NOMO-1 (cell line): ENCODE measurements around the gene ANK3.

Source experiments
- DNase-seq, 2 experiments: peaks; one replicate each; lab custom pipeline; 2025; ENCODE audit not compliant: unreplicated experiment in 2 of 2; lab: John Stamatoyannopoulos, UW

The ANK3 gene

DNA sequence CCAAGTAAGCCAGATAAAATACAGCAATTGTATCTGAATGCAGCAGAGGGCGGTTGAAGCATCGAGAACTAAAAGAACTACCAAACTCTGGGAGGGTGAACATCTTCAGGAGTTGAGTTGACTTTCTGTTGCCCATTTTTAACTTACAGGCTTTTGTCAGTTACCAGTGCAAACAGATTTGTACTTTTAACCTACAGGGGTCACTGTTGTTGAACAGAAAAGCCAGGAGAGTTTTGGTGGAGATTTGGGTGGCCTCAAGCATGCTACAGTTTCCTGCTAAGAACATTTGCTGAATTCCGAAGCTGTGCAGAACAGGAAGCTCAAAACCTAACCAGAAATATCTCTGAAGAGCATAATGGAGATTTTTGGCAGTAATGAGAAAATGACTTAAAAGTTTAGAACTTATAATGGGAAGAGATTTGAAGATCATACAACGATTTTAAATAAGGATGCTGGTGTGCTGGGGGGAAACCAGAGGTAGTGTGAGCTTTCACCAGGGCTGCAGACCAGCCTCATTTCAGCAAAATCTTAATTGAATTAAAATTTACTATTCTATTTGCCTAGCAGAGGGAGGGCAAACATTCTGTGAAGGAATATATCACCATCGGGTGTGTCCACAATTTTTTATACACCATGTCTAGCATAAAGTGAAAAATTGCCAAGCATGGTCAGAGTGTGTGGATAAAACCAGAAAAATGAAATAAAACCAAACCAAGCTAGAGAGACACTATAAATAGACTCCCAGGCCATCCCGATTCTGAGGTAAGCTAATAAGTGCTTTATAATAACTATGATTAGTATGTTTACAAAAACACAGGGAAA lies 274.7 kb downstream of the ANK3 start:
- DNase-seq = peak; percentile 19 to 28

DNA sequence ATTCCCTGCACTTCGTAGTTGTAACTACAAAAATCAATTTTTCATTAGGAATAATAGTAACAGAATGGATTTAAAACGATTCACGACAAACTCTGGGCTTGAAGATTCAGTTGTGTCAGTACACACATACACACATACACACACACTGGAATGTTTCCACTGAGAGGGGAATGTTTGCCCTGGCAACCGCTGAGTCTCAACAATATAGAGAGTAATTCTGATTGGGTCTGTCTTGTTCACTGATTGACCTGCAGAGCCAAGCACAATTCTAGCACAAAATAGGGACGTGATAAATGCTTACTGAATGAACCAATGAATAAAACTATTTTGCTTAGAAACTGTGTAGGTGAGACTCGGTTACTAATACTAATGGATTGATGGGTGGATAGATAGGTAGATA lies 278.9 kb downstream of the ANK3 start:
- DNase-seq = no peak

DNA sequence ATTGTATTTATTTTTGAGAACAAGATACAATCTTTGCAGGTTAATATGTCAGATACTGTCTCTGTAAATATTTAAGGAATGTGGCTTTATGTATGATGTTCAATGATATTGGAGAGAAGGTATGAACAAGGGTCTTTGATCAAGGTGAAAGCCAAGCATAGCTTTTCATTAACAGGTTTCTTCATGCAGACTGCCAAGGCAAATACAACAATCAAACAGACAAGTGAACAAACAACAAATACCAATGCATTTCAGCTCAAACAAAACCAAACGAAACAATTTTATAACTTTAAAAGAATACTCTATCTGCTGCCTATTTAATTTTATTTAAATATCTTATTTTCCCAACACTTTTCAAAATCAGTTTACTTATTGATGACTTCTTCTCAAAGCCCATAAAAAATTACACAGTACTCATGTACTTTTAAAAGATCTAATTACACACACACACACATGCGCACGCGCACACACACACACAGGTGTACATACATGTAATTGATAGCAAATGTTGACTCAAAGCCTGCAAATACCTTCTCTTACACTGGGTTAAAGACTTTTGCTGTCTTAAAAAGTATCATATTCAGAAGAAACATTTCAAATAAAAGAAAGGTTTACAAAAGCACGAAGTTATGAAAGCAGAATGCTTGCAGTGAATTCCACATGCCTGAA lies 282.2 kb downstream of the ANK3 start:
- DNase-seq = no peak

DNA sequence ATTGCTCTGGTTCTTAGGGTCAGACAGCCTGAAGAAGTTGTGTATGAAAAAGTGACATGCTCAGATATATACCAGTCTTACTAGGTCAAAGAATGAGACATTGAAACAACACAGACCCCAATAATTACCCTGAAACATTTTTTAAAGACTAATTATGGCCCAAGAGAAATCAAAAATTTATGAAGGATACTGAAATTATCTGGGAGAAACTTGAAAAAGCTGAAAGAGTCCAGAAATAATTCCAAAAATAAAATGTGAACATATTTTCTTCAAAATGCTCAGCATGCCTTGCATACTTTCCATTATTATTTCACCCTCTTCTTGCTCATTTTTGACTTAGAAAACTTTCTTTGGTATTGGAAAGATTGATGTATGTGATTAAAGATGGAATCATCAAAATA lies 284.4 kb downstream of the ANK3 start:
- DNase-seq = no peak

DNA sequence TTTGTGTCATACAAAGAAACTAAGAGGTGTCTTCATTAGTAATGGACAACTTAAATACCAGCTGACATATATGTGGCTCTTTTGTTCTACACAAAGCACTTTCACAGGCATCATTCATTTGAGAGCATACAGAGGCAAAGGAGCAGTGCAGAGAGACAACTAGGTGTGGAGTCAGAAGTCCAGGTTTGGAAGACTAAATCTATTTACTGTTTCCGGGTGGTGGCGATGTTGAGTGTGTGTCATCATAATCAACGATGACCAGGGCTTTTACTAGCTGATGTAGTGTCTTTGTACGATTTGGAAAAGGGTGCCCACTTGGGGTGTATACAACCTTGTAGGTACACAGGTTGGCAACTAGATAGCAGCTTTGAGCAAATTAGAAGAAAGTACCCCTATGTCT lies 287.9 kb downstream of the ANK3 start:
- DNase-seq = no peak

DNA sequence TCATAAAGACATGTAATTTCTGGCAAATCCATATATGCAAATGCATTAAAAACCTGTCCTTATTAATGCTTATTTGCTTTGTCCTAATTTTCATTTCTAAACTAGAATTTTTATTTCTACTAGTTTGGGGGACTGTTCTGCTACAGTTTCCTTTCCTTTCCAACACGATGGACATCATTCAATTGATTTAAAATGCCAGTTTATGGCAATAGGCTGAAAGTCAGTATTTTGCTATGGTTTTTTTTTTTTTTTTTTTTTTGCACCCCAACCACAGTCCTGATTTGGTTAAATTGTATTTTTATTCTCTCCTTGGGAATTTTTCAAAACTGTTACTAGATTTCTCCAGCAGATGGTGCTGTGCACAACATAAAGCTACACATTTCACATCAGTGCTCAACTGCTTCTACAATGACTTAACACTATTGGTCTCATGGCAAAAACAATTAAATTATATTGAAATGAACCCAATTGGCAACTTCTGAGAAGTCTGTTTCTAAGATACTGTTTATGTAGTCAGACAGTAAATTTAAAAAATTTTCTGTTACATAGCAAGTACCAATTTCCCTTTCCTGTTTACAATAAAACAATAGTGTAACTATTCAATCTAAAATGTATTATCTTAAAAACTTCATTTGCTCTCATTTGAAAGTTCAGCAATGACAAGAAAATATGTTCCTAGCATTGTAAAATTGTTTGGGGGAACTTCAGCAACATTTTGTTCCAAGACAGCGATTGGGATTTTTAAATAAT lies 289.5 kb downstream of the ANK3 start:
- DNase-seq = peak; percentile 1 to 32

DNA sequence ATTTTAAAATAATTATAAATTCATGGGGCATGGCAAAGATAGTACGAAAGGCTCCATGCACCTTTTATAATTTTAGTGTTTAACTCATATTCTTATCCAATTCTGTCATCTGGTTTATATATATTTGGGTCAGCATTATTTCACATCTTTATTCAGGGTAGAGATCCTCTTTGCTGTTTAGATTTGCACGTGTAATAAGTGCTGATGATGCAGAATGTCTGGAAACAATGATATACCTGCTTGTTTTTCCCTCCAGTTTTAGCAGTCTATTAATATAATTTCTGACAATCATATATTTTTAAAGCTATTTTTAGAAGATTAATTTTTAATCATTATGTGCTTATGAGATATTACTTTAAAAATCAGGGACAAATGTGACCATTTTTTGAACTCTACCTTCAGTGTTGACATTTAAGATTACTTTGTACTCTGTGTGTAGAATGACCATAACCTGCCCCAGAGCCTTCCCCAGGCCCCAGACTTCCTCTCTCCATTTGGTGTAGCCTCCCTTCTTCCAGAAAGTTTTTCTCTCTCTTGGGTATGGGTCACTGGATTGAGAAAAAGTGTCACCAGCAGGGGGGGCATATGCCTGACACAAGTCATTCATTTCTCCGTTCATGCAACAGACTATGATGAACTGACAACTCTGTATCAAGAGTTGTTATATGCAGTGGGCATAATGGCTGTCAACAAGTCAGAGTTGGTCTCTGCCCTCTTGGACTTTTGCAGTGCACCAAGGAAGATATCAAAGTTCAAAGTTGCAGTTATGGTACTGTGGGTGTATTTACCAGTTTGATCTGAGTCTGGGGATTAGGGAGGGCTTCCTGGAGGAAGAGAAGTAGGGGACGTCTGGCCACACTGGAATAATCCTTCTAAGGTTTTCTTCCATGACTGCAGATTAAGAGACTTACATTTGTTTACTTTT lies 290.7 kb downstream of the ANK3 start:
- no peak for DNase-seq

DNA sequence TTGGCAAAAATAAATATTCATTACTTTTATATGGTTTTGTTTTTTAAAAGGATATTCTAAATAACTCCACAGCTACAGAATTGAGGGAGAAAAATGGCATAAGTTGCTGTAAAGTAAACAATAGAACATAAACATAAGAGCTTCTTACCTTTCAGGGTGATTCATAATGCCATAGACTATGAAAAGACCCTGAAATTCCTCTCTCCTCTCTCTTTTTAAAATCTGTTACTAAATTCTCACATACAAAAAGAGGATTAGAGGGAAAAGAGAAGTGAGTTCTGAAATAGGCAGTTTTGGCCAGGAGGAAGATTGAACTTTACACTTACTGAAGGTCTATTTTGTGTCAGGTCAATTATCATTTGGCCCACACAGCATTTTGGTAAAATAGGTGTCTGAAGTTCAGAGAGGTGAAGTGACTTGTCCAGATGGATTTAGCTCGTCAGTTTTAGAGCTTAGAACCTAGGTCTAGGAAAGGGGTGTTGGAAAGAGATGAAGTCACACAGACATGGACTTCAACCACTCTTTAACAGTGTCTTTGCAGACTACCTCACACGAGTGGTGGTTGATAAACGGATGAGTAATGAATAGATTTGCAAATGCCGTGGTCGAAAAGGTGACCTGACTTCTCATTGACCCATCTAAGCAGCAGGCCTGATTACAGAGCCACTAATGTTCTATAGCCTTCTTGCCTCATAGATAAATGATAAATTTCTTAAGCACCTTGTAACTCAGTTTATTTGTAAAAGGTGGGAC lies 292.7 kb downstream of the ANK3 start:
- peak in 1 of 2 experiments; percentile 24 for DNase-seq

DNA sequence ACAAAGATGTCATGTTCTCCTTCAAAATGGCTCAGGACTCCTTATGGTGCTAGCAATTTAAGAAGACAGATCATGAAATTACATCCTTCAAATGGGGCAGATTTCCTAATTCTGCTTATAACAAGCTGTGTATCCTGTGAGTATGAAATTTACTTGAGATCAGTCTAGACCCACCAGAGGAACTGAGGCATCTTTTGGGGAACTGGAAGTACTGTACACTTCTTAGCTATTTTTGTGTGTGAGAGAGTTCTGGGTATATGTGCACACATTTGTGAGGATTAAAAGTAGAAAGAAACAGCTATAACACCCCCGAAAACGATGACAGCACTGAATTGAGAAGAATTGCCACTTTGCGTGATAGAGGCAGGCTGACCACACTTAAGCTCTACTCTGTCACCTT lies 296.4 kb downstream of the ANK3 start:
- DNase-seq = peak; percentile 32 to 59

DNA sequence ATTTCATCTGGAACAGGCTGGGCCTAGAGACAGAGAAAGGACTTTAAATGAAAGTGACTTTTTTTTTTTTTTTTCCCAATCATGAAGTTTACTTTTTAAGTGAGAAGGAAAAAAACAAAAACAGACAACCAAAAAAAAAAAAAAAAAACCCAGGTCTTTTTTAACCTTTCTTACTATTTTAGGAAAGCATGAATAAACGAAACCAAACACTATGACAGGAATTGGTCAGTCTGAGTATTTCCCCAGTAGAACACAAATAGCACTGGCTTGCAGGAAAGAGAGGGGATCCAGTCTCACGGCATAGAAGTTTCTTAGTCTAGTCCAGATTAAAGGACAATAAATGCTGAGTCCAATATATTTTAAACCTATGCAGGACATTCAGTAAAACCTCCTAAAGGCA lies 302.8 kb downstream of the ANK3 start:
- DNase-seq = no peak

DNA sequence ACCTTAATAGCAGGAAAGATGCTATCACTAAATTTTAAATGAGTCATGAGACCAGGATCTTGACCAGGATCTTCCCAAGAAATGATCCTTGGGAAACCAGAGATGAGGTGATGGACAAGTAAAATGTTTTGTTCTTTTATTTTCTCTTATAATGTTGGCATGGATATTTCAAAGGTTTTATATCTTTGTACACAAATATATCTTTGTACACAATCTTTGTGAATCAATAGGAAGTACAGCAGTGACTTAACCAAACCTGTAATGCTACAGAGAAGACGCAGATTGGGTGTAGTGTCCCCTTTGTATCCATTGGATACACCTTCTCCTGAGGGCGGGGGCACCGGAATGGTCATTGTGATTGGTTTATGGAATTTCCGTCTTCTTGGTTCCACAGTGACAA lies 303.3 kb downstream of the ANK3 start:
- DNase-seq = no peak

DNA sequence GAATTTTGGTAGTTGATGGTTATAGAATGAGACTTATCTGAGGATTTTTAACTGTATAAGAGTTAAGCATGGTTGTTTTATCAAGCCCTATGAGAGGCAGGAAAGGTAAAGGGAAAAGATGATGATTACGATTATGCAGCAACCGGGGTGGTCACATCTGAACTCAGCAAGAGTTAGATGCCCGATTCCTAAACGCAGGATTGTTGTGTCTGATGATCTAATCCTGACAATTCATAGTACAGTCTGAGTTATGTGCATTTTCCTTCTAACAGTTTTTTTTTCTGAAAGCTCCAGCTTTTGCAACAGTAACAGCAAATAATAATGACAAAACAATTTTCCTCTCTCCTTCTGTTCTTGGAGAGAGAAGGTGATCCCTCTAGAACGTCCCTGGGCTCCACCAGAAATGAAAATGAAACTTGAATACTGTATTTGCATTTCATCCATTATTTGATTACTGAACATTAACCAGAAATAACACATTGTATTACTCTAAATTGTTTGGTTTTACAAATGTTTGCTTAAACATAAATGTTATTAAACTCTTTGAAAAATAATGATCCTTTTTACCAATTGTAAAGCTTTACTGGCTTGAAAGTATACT lies 306.8 kb downstream of the ANK3 start:
- no peak for DNase-seq

DNA sequence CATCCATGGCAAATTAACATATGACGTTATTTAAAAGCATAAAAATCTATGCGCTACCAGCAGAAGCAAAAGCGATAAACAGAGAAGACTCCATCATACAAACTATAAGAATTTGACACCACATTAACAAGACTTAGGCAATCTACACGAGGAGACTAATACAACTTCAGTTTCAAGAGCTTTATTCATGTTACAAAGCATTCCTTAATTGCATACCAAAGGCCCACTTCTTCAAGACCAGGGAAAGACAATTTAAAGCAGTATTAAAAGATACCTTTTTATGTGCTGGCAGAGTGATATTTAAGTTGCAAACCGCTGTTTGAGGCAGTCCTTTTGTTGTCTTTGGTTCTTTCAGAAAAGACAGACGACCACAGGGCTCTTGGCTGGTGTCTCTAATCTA lies 307.3 kb downstream of the ANK3 start:
- no peak for DNase-seq

DNA sequence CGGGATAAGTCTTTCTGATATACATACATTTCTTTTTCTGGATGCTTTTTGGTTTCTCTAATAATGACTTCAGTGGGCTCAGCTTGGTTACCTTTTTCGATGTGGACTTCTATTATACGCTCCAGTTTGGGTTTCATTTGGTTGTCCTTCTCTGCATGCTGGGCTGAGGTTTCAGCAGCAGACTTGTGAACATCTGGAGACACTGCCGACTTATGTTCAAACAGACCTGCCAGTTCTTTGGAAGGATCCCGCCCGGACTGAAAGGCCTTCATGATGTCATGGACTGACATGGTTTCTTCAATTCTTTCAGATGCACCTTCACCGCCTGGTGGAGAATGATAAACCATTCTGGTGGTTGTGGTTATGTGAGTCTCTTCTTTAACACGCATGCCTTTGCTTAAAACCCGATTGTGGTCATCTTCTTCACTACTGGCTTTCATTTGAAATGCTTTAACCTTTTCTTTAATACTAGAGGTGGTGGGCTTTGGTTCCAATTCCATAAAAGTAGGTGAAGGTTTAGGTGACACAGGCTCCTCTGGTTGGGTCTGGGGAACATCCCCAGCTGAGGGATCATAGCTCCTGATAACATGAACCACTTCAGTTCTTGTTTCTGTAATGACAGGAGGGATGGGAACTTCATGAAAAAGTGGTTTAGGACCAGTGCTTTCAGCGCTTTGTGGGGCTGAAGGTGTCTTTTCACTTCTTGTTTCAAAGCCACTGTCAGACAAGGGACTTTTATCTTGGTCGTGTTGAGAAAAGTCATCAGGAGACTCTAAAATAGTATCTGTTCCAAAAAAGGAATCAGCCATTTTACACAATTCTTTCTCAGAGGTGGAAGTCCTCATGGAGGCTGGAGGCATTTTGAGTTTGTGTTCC lies 315.7 kb downstream of the ANK3 start:
- no peak for DNase-seq

DNA sequence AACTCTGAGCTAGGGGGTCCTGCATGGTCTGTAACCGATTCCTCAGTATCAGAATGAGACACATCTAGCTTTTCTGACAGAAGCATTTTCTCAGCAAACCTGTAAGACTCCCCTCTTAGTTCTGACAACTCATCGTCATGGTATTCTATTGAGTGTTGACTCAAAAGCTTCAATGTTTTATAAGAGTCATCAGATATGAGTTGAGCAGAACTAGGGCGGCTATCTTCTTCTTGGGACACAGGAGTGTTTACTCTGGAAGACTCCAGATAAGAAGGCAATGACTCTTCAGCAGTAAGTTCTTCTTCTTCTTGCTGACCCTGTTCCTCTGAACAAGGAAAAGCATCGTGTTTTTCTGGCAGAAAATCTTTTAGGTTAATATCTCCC lies 316.3 kb downstream of the ANK3 start:
- DNase-seq = no peak

DNA sequence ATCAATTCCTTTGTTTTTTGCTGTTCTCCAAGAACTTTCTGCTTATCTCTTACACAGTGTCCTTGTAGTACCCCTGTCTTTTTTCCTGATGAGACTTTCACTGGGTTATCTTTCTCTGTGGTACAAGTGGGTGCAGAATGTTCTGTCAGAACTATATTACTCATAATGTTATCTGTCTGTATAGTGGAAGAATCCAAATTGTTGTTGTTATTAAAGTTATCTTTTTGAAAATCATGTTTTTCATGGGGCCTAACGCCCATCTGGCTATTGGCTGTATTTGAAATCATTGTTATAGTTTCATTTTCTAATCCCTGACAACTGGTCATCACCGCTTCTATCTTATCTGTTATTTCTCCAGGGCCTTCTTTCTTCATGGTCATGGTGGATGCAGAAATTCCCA lies 320.4 kb downstream of the ANK3 start:
- no peak for DNase-seq

DNA sequence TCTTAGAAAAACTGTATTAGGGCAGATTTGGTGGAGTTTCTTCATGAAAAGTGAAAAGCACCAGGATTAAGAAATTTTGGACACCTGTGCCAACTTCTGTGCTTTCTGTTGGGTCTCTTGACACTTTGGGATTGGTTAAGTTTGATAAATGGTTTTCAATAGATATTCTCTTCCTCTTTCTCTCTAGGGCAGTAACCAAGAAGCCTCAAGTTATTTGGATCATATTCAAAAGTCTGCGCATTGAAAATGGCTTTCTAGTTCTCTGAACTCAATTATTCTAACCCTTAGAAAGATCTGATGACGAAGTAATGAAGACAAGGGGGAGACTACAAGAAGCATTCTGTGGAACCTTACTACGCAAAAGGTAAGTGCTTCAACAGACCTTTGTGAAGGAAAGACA lies 339.3 kb downstream of the ANK3 start:
- DNase-seq = peak in 1 of 2 experiments; percentile 41

DNA sequence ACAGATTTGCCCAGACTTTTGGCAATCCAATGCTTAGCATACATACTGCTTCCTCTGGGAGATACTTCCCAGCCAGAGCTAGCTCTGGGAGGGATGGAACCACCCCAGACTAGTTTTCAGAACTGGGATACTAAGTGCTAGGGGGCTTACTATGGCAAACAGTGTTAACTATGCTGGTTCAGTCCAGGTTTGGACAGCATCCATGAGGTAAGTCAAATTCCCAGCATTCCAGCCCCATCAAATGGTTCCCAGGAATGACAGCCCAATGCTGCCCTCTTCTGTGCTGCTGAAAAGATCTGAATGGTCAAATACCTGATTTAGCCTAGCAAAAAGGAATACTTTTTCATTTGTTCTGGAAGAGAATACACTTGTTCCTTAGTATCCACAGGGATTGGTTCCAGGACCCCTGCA lies 341.6 kb downstream of the ANK3 start:
- no peak for DNase-seq

DNA sequence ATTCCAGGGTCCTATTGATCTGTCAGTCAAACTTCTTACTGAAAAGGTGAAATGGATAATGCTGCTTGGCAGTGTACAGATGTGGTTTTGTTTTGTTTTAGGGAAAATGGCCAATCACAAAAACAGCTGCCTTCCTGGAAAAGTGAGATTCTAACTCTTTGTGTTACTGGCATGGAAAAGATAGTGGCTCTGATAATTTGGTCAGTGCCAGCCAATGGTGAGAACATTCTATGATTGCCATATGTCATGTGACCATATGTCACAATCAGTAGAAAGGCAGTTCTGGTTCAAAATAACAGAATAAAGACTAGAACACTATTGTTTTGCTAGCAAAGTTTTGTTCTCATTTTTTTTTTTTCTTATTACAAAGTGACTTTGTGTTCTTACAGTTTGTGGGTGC lies 344.1 kb downstream of the ANK3 start:
- DNase-seq = no peak
